Left renal pelvis (tissue), 4 donors: ENCODE data around the gene HIVEP2. TPM values are rescaled to one million over a fixed set of nuclear protein-coding genes. Genes with fewer than 3 reads are reported as not detected.

ENCODE experiments used
- DNase-seq, 4 donors: peaks; one replicate each; pipeline ENCODE4 v3.0.0-alpha.2; 2013; ENCODE audit warnings: low read depth in 4 of 4, low spot score in 3 of 4
- polyA plus RNA-seq, 4 donors: library from polyadenylated mRNA; unstranded; fragments of 120-200 nt; gene quantifications; one replicate each; pipeline ENCODE4 v1.2.1, GENCODE V29; 2013; ENCODE audit not compliant: insufficient read length in 4 of 4

The HIVEP2 gene
- polyA plus RNA-seq, 4 donors = 10.2 to 15.8 (median 13.0) TPM

DNA sequence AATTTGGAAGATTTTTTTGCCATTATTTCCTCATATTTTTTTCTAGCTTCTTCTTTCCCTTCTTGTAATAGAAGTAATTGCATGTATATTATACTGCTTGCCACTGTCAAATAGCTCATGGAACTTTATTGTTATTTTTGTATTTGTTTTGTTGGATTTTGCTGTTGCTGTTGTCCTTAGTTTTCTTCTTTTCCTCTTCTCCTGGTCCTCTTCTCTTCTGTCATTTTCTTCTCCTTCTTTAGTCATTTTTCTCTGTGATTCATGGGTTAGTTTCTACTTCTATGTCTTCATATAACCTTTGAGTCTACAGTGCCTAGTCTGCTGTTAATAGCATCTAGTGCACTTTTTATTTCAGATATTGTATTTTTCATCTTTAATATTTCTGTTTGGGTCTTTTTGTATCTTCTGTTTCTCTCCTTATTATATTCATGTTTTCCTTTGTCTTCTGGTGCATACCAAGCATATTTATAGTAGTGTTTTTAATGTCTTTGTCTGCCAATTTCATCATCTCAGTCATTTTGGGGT, 226.2 kb downstream of the HIVEP2 start:
- DNase-seq = no peak

DNA sequence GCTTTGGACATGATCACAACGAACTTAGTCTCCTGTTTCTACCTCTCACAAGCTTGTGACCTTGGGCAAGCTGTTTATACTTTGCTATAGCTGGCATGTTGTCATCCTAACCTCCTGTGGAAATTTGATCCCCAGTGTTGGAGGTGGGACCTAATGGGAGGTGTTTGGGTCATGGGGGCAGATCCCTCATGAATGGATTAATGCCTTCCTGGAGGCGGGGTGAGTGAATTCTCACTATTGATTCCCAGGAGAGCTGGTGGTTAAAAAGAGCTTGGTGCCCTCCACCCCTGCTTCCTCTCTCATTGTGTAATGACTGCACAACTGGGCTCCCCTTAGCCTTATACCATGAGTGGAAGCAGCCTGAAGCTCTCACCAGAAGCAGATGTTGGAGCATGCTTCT, 228.9 kb downstream of the HIVEP2 start:
- DNase-seq = no peak

DNA sequence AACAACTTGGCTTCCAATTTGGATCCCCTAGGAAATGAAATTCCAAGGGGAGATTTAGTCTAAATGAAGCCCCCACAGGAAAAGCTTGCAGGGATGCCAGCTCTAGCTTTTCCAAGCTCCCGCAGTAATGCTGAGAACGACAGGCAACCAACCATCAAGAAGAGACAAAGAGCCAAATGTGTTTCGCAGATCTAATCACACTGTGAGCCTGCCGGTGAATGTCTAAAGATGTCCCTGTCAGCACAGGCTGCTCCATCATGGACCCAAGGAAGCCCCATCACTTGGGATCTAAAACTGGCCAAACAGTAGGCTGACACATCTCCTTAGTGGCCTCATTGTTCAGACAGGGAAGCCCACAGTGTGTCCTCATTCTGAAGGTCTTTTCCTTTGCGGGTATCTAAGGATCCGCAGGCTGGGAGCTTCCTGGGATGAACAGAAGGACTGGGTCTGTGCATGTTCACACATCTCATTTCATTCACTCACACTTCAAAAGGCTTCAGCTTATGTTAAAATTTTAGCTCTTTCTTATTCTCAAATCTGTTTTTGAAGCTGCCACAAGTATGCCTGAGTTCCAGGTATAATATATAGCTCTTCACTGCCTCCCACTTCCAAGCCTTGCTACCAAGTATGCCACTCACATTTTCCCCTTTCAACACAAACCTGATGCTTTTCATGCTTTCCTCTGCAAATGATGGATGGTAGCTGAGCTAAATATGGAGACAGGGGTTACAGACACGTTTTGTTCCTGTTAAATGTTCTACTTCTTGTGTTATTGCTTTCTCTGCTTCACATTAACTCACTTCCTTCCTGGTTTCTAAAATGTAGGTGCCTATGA, 229.8 kb downstream of the HIVEP2 start:
- DNase-seq = no peak

DNA sequence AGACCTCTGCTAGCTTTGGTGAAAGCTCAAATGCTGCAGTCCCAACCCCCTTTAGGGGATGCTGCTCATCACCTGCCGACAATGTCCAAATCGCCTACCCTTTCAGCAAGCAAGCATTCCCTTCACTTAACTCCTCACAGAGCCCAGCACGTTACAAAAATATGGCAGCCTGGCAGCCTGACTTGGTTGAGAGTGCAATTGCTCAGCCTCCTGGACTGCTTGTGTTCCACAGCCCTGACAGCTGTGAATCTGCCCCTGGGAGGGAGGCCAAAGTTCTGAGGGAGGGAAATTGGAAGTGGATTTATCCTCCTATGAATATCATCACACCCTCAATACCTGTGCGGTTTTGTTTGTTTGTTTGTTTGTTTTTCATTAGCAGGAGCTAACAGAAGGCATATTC, 231.0 kb downstream of the HIVEP2 start:
- no peak for DNase-seq

DNA sequence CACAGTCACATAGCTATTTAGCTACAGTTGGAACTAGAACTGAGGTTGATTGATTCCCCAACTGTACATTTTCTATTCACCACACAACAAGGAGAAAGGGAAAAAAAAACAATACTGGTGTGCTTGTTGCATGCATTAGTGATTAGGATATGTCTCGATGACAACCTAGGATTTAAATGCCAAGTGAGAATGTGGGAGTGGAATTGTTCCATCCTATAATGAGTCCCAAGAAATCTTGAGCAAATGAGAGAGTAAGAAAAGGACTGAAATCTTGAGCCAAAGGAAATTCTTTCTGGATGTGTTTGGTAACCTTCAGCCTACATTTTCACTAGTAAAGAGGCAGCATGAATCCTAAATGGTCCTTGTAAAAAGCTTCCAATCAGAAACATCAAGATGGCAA, 232.7 kb downstream of the HIVEP2 start:
- no peak for DNase-seq

DNA sequence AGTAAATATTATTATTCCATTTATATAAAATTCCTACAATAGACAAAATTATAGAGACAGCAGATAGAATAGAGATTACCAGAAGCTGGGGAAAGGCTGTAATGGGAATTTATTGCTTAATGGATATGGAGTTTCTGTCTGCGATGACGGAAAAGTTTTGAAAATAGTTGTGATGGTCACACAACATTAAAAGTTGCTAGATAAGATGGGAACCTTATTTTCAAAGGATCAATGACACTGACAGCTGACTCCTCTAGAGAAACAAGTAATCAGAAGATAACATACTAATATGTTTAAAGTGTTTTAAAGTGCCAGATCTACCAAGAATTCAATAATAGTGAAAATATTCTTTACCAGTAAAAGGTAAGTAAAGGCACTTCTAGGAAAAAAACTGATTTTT, 236.3 kb downstream of the HIVEP2 start:
- no peak for DNase-seq

DNA sequence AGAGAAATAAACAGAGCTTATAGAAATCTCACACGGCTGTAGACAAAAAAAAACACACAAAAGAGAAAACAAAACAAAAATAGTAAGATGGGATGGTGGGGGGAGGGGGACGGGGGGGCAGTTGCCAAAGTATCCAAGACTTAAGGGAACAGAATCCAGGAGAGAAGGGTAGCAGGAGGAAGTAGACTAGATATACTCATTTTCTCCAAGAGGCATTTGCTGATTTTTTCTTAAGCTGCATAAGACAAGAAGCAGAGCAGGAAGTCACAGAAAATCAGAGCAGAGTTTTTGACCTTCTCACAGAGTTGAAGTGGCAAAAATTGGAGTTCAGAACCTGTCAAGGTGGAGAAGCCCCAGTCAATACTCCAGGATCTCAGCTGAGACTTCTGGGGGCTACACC, 237.7 kb downstream of the HIVEP2 start:
- no peak for DNase-seq

DNA sequence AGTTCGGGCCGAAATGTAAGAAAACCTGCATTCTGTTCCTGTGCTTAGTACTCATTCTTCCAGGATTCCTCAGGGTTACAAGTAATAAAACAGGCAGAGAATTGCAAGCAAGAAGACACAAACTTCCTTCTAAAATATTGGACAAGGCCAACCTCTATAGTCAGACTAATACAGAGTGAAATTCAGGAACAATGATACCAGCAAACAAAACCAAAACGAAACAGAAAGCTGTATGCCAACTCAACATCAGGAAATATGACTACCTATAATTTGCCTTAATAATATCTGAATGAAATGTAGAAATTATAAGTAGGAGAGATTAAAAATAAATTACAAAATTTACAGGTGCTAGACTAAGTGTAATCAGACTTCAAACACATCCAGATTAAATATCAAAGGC, 238.8 kb downstream of the HIVEP2 start:
- no peak for DNase-seq

DNA sequence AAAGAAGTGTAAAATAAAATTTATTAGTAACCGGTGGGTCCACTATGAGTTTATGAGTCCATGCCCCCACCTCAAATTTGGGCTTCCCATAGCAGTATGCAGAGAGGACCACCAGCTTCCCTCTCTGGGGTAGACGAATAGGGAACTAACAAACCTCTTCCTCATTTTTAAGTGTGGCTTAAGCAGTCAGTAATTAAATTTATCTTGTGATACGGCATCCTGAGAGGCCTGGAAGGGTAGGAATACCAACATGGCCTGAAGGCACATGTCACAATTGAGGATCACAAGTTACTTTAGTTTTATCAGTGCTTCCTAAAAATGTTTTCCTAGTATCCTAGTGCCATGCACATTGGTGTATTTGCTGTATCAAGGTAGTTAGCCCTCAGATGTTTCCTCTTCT, 239.9 kb downstream of the HIVEP2 start:
- no peak for DNase-seq

DNA sequence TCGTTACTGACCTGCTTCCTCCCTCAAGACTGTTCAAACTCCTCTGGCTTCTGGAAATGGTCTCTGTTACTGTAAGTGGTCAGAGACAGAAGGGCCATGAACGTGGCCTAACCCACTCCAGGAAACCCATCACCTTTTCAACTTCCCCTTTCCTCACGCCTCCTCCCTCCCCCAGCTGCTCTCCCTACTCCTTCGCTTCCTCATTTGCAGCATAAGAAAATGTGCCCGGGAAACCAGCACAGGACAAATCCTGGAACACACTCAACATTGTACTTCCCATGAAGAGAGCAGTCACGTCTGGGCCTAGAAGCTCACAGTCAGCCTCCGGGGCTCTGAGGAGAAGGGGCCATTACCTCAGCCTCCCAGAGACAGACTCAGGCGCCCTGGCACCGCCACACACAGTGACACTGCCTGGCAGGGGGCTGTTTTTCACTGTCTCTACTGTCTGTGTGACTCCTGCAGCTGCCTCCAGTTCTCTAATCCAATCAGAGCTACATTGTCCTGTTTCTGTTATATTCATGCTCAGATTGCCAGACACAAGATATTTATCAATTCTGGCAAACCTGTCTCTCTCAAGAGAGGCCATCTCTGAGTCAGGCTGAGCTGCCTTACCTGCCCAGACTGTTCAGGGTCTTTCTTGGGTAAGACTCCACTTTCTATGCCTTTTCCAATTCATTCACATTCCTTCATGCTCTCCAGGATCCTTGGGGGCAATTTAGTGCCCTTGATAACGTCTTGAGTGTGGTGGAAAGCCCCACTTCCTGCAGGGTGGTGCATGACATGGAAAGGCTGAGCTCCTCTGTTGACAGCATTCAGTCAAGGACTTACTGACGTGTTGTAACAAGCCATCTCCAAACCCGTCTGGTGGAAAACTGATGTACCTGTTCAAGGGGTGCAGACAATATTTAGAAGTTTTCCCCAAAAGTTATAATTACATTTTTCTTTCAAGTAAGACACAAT, 242.2 kb downstream of the HIVEP2 start:
- DNase-seq = no peak

Other genes with a start within 250 kb of the HIVEP2 start
- gene AIG1, start 115.7 kb upstream of the HIVEP2 start, polyA plus RNA-seq = 100 to 1,000 TPM in 2 of 4 donors, 10 to 100 TPM in 2; 27.8 to 113 (median 100) TPM